HepG2 (cell line): ENCODE results near the gene GCG. TPM values are rescaled to one million over a fixed set of nuclear protein-coding genes. Genes with fewer than 3 reads are reported as not detected.

Experiments
- ATAC-seq: fragments of 200-7000 bp; cut with Tn5 transposase; 3 replicates; pipeline ENCODE4 v1.9.1; 2020; ENCODE audit warnings: mild to moderate bottlenecking, moderate library complexity
- BruUV-seq: library from RNA; stranded (reverse); fragments of 400-500 nt; replicated peaks from 2 replicates; lab custom pipeline; 2021; lab: Mats Ljungman, UMichigan
- CTCF ChIA-PET: fragments of 300-600 bp; formaldehyde crosslinking; extraction: SDS; loops from one replicate; lab custom pipeline; 2021; ENCODE audit warnings: low total read pairs, inconsistent platforms, low intra/inter-chr PET ratio; lab: Yijun Ruan, JAX
- POLR2A ChIA-PET: fragments of 350-600 bp; sonication (Branson Sonifier 250); formaldehyde crosslinking; loops from one replicate; lab custom pipeline; 2020; ENCODE audit warnings: antibody characterized with exemption, inconsistent platforms; lab: Yijun Ruan, JAX
- DNase-seq: peaks from one replicate; pipeline ENCODE4 v3.0.0-alpha.2; 2015; ENCODE audit warnings: low spot score
- FAIRE-seq: peaks from 3 replicates; lab custom pipeline; 2011; peaks lifted over from hg19 to GRCh38; lab: Jason Lieb, UNC
- H2AFZ ChIP-seq: one replicate; pipeline ENCODE4 v1.6.1; 2011; ENCODE audit warnings: low read length, inconsistent platforms
- H3K27ac ChIP-seq: fragments of 300-600 bp; 3 replicates; pipeline ENCODE4 v1.8.0; 2011; ENCODE audit warnings: mixed run types, mild to moderate bottlenecking, mixed read lengths, low read length, inconsistent platforms; ENCODE audit not compliant: insufficient read depth; ENCODE audit errors: extremely low read length
- H3K27me3 ChIP-seq, 2 experiments: fragments of 200-600 bp in 1 of 2; 2 replicates in 1 of 2; 3 replicates in 1 of 2; pipeline versions ENCODE4 v1.6.0 to v1.8.0; 2011; ENCODE audit warnings: low read length in 2 of 2, mild to moderate bottlenecking in 2 of 2, moderate library complexity in 2 of 2, inconsistent platforms in 1 of 2; ENCODE audit not compliant: insufficient read depth in 2 of 2, control insufficient read depth in 1 of 2
- H3K36me3 ChIP-seq, 2 experiments: fragments of 200-600 bp in 1 of 2; replicated peaks in 1 of 2; 2 replicates in 1 of 2; 3 replicates in 1 of 2; pipeline versions ENCODE4 v1.5.1 to v1.8.0; 2011; ENCODE audit warnings: low read length in 2 of 2, inconsistent platforms in 1 of 2; ENCODE audit not compliant: insufficient read depth in 2 of 2, control insufficient read depth in 1 of 2
- H3K4me1 ChIP-seq: 2 replicates; pipeline ENCODE4 v1.5.1; 2012; ENCODE audit warnings: low read length, inconsistent platforms; ENCODE audit not compliant: insufficient read depth
- H3K4me2 ChIP-seq: 2 replicates; pipeline ENCODE4 v1.6.0; 2011; ENCODE audit warnings: low read depth, low read length, inconsistent platforms
- H3K4me3 ChIP-seq, 3 experiments: fragments of 200-600 bp in 1 of 3; sonication (generic), shearing (Covaris generic) in 1 of 3; replicated peaks in 1 of 3; 2 replicates each; pipeline ENCODE4 v1.5.1; 2011 to 2016; ENCODE audit warnings: low read length in 3 of 3, inconsistent platforms in 2 of 3, low read depth in 2 of 3, mild to moderate bottlenecking in 2 of 3, control low read depth in 1 of 3, mixed read lengths in 1 of 3; ENCODE audit not compliant: insufficient read depth in 1 of 3
- H3K79me2 ChIP-seq: one replicate; pipeline ENCODE4 v1.6.1; 2011; ENCODE audit warnings: low read length, inconsistent platforms; ENCODE audit not compliant: insufficient read depth
- H3K9ac ChIP-seq: 2 replicates; pipeline ENCODE4 v1.6.0; 2011; ENCODE audit warnings: mild to moderate bottlenecking, low read depth, low read length, inconsistent platforms; ENCODE audit not compliant: insufficient read depth
- H3K9me3 ChIP-seq: 2 replicates; pipeline ENCODE4 v1.5.1; 2012; ENCODE audit warnings: mild to moderate bottlenecking, low read length
- H4K20me1 ChIP-seq: 2 replicates; pipeline ENCODE4 v1.6.0; 2011; ENCODE audit warnings: inconsistent platforms, mild to moderate bottlenecking, low read length, moderate library complexity; ENCODE audit not compliant: insufficient read depth
- ATF2 ChIP-seq: sonication (generic); formaldehyde crosslinking; IDR thresholded peaks from 2 replicates; pipeline ENCODE4 v1.4.0; 2020; ENCODE audit warnings: missing genetic modification reagents
- CHD4 ChIP-seq: fragments of 200-600 bp; sonication (generic); IDR thresholded peaks from 2 replicates; pipeline ENCODE4 v1.7.0; 2017; ENCODE audit warnings: mild to moderate bottlenecking, low read length, borderline replicate concordance
- FOXJ3 ChIP-seq: sonication (generic); formaldehyde crosslinking; IDR thresholded peaks from 2 replicates; pipeline ENCODE4 v1.4.0; 2020; ENCODE audit warnings: missing genetic modification reagents, mild to moderate bottlenecking, borderline replicate concordance
- GTF3A ChIP-seq: sonication (generic); formaldehyde crosslinking; conservative IDR thresholded peaks from 2 replicates; pipeline ENCODE4 v1.4.0; 2020; ENCODE audit warnings: mild to moderate bottlenecking, missing genetic modification reagents
- HNRNPLL ChIP-seq: fragments of 200-400 bp; formaldehyde crosslinking; IDR thresholded peaks from 2 replicates; pipeline ENCODE4 v1.6.1; 2017; ENCODE audit warnings: mild to moderate bottlenecking, low read depth, low read length; ENCODE audit not compliant: poor library complexity, severe bottlenecking
- KLF12 ChIP-seq: sonication (generic); formaldehyde crosslinking; IDR thresholded peaks from 2 replicates; pipeline ENCODE4 v1.4.0; 2020; ENCODE audit warnings: missing genetic modification reagents, borderline replicate concordance
- PRMT3 ChIP-seq: sonication (generic); formaldehyde crosslinking; IDR thresholded peaks from 2 replicates; pipeline ENCODE4 v1.8.1; 2022; ENCODE audit warnings: low read depth, mild to moderate bottlenecking, moderate library complexity, missing genetic modification reagents, borderline replicate concordance
- TBX3 ChIP-seq: fragments of 450-650 bp; IDR thresholded peaks from 2 replicates; pipeline ENCODE4 v1.6.1; 2017; ENCODE audit warnings: antibody characterized with exemption, mild to moderate bottlenecking, inconsistent platforms, borderline replicate concordance
- ZBTB26 ChIP-seq: IDR thresholded peaks from 2 replicates; pipeline ENCODE4 v1.6.1; 2016; ENCODE audit warnings: missing compliant biosample characterization, missing genetic modification reagents, borderline replicate concordance
- ZBTB7A ChIP-seq: sonication (generic); formaldehyde crosslinking; IDR thresholded peaks from 2 replicates; pipeline ENCODE4 v1.8.0; 2022; ENCODE audit warnings: mild to moderate bottlenecking, missing genetic modification reagents
- ZFP62 ChIP-seq: sonication (generic); formaldehyde crosslinking; IDR thresholded peaks from 2 replicates; pipeline ENCODE4 v1.4.0; 2020; ENCODE audit warnings: missing genetic modification reagents
- ZNF354B ChIP-seq: sonication (generic); formaldehyde crosslinking; IDR thresholded peaks from 2 replicates; pipeline ENCODE4 v1.8.0; 2022; ENCODE audit warnings: mild to moderate bottlenecking, missing genetic modification reagents
- ZNF646 ChIP-seq: sonication (generic); formaldehyde crosslinking; IDR thresholded peaks from 2 replicates; pipeline ENCODE4 v1.9.0; 2021; ENCODE audit warnings: mild to moderate bottlenecking, missing genetic modification reagents
- in situ Hi-C: cut with HindIII; loops from 2 replicates; pipeline ENCODE4 v1.10.0; 2017; ENCODE audit warnings: low pct_unique_long_range_greater_than_20kb; ENCODE audit not compliant: extremely low pct_ligation_motif_present
- intact Hi-C: fragments of 100-400 bp; cut with micrococcal nuclease; formaldehyde crosslinking; loops from one replicate; pipeline ENCODE4 v1.10.0; 2022; ENCODE audit not compliant: unreplicated experiment
- polyA plus RNA-seq, 8 experiments: library from polyadenylated mRNA; depleted of rRNA in 3 of 8; stranded (reverse) in 7 of 8; unstranded in 1 of 8; fragments of >200 nt; fragmentation: Illumina TruSeq in 4 of 8; extraction: Trizol in 4 of 8; gene quantifications; 2 replicates each; pipeline versions ENCODE4 v1.2.1 to v1.2.3, GENCODE V29; 2011 to 2016; ENCODE audit warnings: low read depth in 4 of 8, missing spikeins in 1 of 8, mixed read lengths in 1 of 8; ENCODE audit not compliant: insufficient read depth in 1 of 8
- total RNA-seq, 5 experiments: library from RNA; depleted of rRNA; stranded (reverse); fragments of >200 nt; fragmentation: Illumina TruSeq; extraction: Trizol; gene quantifications; 2 replicates each; pipeline ENCODE4 v1.2.3, GENCODE V29; 2016; ENCODE audit warnings: low read depth in 1 of 5
- TF ChIP-seq, protein P1 (sequence below): sonication (generic); formaldehyde crosslinking; IDR thresholded peaks from 2 replicates; pipeline ENCODE4 v1.8.0; 2022; ENCODE audit warnings: missing genetic modification reagents, mild to moderate bottlenecking, inconsistent platforms, borderline replicate concordance

Gene GCG
- total and polyA plus RNA-seq, 2 of the 13 experiments (the other 11 are each of a cell fraction or from before 2014, with no cell fraction given), result not detected

DNA sequence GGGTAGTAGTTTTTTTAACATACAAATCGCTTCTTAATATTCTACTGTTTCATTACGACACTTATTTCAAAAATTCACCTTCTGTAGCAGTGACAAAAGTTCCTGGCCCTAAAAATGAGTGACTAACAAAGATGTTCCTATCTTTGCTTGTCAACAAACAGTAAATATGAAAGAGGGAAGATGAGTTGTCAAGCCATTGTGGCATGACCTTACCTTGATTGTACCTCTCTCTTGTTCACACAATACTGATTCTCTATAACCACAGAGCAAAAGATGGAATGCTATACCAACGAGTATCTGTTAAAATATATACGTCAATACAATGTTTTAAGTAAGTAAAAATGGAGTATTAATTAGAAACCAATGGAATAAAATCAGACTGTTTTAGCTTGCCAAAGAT, 14.7 kb upstream of the GCG start (continued):
- TF ChIP-seq ZBTB26 (CRISPR knock-in tag) (no peak), TBX3 (no peak), ZFP62 (CRISPR knock-in tag) (no peak), HNRNPLL (no peak), CHD4 (no peak), KLF12 (CRISPR knock-in tag) (no peak), FOXJ3 (no peak), ZBTB7A (CRISPR knock-in tag) (no peak)

- no TSS peak for BruUV-seq
- POLR2A ChIA-PET, result no interaction called here
- no peak for FAIRE-seq
- in situ Hi-C loops, result no loop called here
- CTCF ChIA-PET, result no interaction called here
- no peak for ATAC-seq
- Histone ChIP-seq H3K9me3 (no peaks in the 10 kb centered on the region), H3K9ac (no peak overlapping the region), H3K36me3 (no peaks in the 10 kb centered on the region), H3K27ac (no peak overlapping the region), H3K27me3 (peaks cover 0 to 3% of the 10 kb centered on the region in 2 experiments; a peak in 1 of 5 replicates), H4K20me1 (no peaks in the 10 kb centered on the region), H3K4me1 (no peaks in the 10 kb centered on the region), H3K4me2 (no peak overlapping the region), H3K4me3 (no peak overlapping the region), H3K79me2 (no peaks in the 10 kb centered on the region), H2AFZ (no peak overlapping the region)
- DNase-seq, result no peak
- intact Hi-C loops, result no loop called here
- TF ChIP-seq PRMT3 (CRISPR knock-in tag) (no peak), ZNF646 (CRISPR knock-in tag) (no peak), ZNF354B (no peak), ATF2 (CRISPR knock-in tag) (no peak), GTF3A (CRISPR knock-in tag) (no peak)
- TF ChIP-seq, protein P1, sequence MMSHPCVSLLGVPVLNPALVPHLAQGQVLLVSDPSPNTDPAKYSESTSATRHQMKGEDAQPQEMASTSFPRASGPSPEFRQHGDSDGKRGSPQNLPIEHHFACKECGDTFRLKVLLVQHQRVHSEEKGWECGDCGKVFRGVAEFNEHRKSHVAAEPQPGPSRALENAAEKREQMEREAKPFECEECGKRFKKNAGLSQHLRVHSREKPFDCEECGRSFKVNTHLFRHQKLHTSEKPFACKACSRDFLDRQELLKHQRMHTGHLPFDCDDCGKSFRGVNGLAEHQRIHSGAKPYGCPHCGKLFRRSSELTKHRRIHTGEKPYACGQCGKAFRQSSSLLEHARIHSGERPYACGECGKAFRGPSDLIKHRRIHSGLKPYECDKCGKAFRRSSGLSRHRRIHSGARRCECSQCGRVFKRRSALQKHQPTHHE (CRISPR knock-in tag), result no peak
Observed at GRCh38 chr2:162166174-162166573, 14.1 kb upstream of the GCG start.
